Mucosa of descending colon (tissue), 3 donors: ENCODE results near the gene CLRN3. TPM values are rescaled to one million over a fixed set of nuclear protein-coding genes. Genes with fewer than 3 reads are reported as not detected.
A peak's percentile ranks its signal among the peaks of the same experiment; 100 is the strongest.

ENCODE experiments used
- ATAC-seq: fragments of 200-7000 bp; cut with Tn5 transposase; one replicate; pipeline ENCODE4 v1.9.1; 2020; ENCODE audit warnings: mild to moderate bottlenecking, moderate library complexity
- DNase-seq, 3 donors: peaks; one replicate each; pipeline ENCODE4 v3.0.0-alpha.2; 2020
- H3K36me3 ChIP-seq: fragments of 200-600 bp; one replicate; pipeline ENCODE4 v1.8.0; 2021; ENCODE audit warnings: low read depth, mild to moderate bottlenecking
- H3K4me1 ChIP-seq: fragments of 200-600 bp; one replicate; pipeline ENCODE4 v1.8.0; 2021; ENCODE audit warnings: low read depth, mild to moderate bottlenecking
- H3K4me3 ChIP-seq: fragments of 200-600 bp; one replicate; pipeline ENCODE4 v1.8.0; 2021; ENCODE audit warnings: mild to moderate bottlenecking
- H3K9me3 ChIP-seq: fragments of 200-600 bp; one replicate; pipeline ENCODE4 v1.8.0; 2021; ENCODE audit warnings: mild to moderate bottlenecking
- intact Hi-C, 2 donors: fragments of 100-400 bp; cut with DNase I in 1 of 2; cut with micrococcal nuclease in 1 of 2; formaldehyde crosslinking; loops; one replicate each; pipeline versions ENCODE4 v1.11.0 to v1.11.1; 2022; cut with DNase I, micrococcal nuclease
- total RNA-seq, 3 donors: library from RNA; stranded (reverse); fragmentation: NEBNext Ultra II Directional in 2 of 3; extraction: Animal tissue kit (Norgen Biotek cat#: 25700) in 2 of 3; gene quantifications; one replicate each; pipeline versions ENCODE4 v1.2.1 to v1.2.4, GENCODE V29; 2021 to 2023
- TF ChIP-seq, protein P1 (sequence below): fragments of 200-600 bp; IDR thresholded peaks from one replicate; pipeline ENCODE4 v1.8.0; 2022; ENCODE audit warnings: antibody characterized with exemption, mild to moderate bottlenecking
- donor health status: DM: no; HTN: no; CAD: no; lungs with moderate emphysema.
- donor health status: DM: no; HTN: no; CAD: no.
- donor health status: DM: no; HTN: yes; CAD: no.

CLRN3 gene
- total RNA-seq, 3 donors from 2014 or later, result 62.3 to 176 (median 121) TPM

DNA sequence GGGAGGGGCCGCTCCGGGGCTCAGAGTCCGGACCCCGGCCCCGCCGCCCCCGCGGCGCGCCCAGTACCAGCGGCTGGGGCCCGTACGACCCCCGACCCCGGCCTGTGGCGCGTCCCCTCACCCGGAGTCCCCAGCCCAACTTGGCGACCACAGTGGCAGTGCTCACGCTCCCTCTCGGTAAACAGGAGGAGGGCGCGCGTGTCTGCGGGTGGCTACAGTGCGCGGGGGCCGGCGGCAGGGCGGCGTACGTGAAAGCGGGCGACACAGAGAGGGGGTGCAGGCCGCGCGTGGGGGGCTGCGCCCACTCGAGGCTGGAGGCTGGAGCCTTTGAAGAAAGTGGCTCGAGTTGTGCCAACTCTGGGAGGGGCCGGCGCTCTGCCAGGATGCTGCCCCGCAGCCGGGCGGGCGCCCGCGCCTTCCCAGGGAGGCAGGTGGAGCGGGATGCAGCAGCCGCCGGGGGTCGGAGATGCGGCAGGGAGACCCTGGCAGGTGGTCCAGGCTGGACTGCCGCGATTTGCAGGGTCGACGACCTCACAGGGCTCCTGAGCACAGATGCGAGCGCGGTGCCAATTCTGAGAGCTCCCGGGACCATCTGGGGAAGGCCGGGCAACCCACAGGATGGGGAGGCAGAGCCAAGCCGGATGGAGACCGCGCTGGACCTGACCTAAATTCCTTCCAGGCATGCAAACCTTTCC is 14.8 kb upstream of the CLRN3 start:
- Histone ChIP-seq H3K36me3 (no peaks in the 10 kb centered on the region), H3K9me3 (no peaks in the 10 kb centered on the region), H3K4me1 (peaks cover 31% of the 10 kb centered on the region), H3K4me3 (peak overlapping the region; percentile 61)
- ATAC-seq, result peak; percentile 15
- TF ChIP-seq, protein P1, sequence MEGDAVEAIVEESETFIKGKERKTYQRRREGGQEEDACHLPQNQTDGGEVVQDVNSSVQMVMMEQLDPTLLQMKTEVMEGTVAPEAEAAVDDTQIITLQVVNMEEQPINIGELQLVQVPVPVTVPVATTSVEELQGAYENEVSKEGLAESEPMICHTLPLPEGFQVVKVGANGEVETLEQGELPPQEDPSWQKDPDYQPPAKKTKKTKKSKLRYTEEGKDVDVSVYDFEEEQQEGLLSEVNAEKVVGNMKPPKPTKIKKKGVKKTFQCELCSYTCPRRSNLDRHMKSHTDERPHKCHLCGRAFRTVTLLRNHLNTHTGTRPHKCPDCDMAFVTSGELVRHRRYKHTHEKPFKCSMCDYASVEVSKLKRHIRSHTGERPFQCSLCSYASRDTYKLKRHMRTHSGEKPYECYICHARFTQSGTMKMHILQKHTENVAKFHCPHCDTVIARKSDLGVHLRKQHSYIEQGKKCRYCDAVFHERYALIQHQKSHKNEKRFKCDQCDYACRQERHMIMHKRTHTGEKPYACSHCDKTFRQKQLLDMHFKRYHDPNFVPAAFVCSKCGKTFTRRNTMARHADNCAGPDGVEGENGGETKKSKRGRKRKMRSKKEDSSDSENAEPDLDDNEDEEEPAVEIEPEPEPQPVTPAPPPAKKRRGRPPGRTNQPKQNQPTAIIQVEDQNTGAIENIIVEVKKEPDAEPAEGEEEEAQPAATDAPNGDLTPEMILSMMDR, result no peak
- intact Hi-C loops, result loop anchor here (5.0 to 10.0 kb wide), 2 partner anchors 105 to 107 kb away; no protein-coding TSS in a partner anchor
- DNase-seq, result peak; percentile 44 to 71 (median 70)

DNA sequence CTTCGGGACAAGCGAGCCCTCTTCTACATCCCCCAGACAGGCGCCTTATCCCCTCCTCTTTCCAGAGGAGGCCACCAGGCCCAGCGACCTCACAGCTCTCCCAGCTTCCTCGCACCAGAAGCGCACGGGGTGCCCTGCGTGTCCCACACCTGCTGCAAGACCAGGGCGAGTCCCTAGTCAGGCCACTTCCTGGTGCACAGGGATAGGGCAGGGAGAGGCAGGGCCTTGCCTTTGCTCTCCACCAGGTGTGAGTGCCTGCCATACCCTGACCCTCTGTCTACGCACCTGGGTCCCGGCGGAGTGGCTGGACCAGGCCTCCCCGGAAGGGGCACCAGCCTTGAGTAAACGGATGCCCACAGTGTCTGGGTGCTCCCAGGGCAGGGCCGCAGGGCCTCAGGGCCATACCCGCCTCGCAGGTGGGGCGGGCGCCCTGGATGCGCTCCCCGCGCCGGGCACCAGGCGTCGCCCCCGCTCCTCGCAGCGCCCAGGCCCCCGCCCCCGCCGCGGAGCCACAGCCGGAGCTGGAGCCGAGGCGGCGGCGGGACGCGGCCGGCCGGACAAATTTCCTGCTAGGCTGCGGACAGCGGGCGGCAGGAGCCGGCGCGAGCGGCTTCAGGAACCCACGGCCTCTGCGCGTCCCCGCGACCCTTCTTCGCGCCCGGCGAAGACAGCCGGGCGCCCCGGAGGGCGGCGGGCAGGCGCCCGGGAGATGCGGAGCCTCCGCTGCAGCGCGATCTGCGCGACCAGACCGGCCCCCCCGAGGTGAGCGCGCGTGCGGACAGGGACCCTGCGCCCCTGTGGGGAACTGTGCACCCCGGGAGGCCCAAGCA is 14.0 kb upstream of the CLRN3 start, which contains the start of gene PTPRE:
Gene PTPRE, plus strand, starts transcription at position 556 of the 830 bp plus-strand sequence. CDS start 133,779 bp downstream, outside the sequence.
- Histone ChIP-seq H3K36me3 (no peaks in the 10 kb centered on the region), H3K4me3 (peak within 1 kb of the TSS; percentile 61), H3K4me1 (peaks cover 31% of the 10 kb centered on the region), H3K9me3 (no peaks in the 10 kb centered on the region)
- intact Hi-C loops, result loop anchor here (5.0 to 10.0 kb wide), 2 partner anchors 106 to 108 kb away; no protein-coding TSS in a partner anchor
- TF ChIP-seq, protein P1, result peak; percentile 77
- DNase-seq (peak; percentile 79 to 90 (median 86)), ATAC-seq (peak; percentile 93)

DNA sequence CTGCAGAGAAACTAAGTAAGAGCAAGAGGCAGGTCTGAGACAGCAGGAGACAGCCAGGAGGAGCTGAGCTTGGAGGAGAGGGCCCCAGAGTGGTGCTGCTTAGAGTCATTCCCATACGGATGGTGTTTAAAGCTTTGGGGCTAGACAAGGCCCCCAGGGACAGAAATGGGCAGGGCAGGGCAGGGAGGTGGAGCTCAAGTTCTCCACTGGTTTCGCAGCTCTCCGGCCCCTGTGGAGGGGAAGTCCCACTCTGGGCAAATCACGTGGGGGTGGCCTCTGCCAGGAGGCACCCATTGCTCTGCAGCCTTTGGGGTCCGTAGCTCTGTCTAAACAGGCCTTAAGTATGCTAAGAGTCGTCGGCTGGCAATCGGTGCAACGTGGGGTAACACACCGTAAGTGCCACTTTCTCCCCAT is 13.1 kb upstream of the CLRN3 start:
- Histone ChIP-seq H3K36me3 (no peaks in the 10 kb centered on the region), H3K9me3 (no peaks in the 10 kb centered on the region), H3K4me1 (peaks cover 31% of the 10 kb centered on the region), H3K4me3 (no peak overlapping the region)
- DNase-seq (peak in 2 of 3 donors; percentile 24 to 61), ATAC-seq (no peak)
- intact Hi-C loops, result loop anchor here (5.0 to 10.0 kb wide), 2 partner anchors 106 to 109 kb away; no protein-coding TSS in a partner anchor
- TF ChIP-seq, protein P1, result no peak

DNA sequence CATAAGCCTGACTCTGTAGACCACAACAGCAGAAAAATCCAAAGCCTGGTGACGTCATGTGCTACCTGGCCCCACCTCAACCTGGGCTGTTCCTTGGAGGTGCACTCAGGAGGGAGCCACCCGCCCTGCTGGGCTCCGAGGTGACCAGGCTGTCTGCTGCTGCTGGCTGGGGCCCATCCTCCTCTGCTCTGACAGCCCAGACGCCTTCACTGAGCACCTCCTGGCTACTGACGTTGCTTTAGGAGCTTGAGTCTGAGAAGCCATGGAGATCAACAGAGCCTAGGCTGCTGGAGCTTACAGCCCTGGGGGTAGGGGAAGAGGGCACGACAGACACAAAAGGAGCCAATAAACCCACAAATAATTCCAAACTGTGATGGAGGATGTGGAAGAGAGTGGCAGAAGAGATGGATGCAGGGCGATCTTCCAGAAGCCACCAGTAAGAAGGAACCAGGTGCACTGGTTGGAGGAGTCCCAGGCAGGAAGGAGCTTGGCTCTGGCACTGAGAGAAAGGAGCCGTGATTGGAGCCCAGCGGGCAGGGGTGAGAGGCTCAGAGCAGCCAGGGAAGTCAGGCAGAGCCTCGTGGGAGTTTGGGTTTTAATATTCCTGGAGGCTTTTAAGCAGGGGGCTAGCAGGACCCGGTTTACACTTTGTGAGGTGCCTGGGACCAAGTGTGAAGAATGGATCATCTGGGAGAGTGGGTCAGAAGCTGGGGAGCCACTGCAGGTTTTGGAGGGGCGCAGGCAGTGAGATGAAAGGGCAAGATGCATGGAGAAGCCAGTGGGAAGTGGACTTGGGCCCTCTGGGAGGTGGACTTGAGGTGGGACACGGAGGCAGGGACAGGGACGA is 12.5 kb upstream of the CLRN3 start:
- TF ChIP-seq, protein P1, result no peak
- ATAC-seq (no peak), DNase-seq (peak in 2 of 3 donors; percentile 24 to 71)
- H3K9me3 ChIP-seq, result no peaks in the 10 kb centered on the region
- H3K4me3 ChIP-seq, result no peak overlapping the region
- intact Hi-C loops, result loop anchor here (5.0 to 10.0 kb wide), 2 partner anchors 107 to 110 kb away; no protein-coding TSS in a partner anchor
- peaks cover 31% of the 10 kb centered on the region for H3K4me1 ChIP-seq
- no peaks in the 10 kb centered on the region for H3K36me3 ChIP-seq
